ENCODE measurements around the gene METTL5. TPM values are rescaled to one million over a fixed set of nuclear protein-coding genes. Genes with fewer than 3 reads are reported as not detected.

Gene METTL5
- total RNA-seq, 2 experiments from 2014 or later = 13.2 to 16.0 TPM

DNA sequence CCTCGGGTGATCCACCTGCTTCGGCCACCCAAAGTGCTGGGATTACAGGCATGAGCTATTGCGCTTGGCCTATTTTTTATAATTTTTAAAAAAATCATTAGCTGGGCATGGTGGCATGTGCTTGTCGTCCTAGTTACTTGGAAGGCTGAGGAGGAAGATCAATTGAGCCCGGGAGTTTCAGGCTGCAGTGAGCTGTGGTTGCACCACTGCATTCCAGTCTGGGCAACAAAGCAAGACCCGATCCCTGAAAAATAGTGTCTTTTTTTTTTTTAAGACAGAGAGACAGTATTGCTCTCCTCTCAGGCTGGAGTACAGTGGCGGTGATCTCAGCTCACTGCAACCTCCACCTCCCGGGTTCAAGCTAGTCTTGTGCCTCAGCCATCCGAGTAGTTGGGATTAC lies 21.2 kb downstream of the METTL5 start:
- Histone ChIP-seq H3K4me1 (ENCODE audit: insufficient read depth, low read length) (peaks cover 22% of the 10 kb centered on the region), H3K36me3 (ENCODE audit: insufficient read depth, low read length) (peaks cover 65% of the 10 kb centered on the region), H3K27me3 (ENCODE audit: control insufficient read depth in 1 of 2, insufficient read depth in 2 of 2, low read length in 2 of 2) (no peaks in the 10 kb centered on the region), H3K9me3 (ENCODE audit: control insufficient read depth in 1 of 2, insufficient read depth in 1 of 2, low read length in 2 of 2) (no peaks in the 10 kb centered on the region), H3K4me3 (ENCODE audit: low read length) (no peak overlapping the region), H3K27ac (ENCODE audit: low read depth in 1 of 2, low read length in 2 of 2) (no peak overlapping the region)
- Mint-ChIP-seq H3K9me3 (no peaks in the 10 kb centered on the region), H3K27ac (no peak overlapping the region), H3K4me1 (ENCODE audit: low read depth) (peaks cover 44% of the 10 kb centered on the region), H3K27me3 (no peaks in the 10 kb centered on the region), H3K36me3 (ENCODE audit: low read depth) (peaks cover 74% of the 10 kb centered on the region), H3K4me3 (no peak overlapping the region)
- ATAC-seq (ENCODE audit: poor library complexity) (no peak), DNase-seq (no peak)
- ChIA-PET POLR2A (interaction anchor here (0.7 kb wide), 1 partner anchor 24 kb away, joined by 3 read pairs; no protein-coding TSS in a partner anchor), CTCF (interaction anchor here (4.5 kb wide), 1 partner anchor 21 kb away, joined by 17 read pairs; the partner anchor contains the start of gene METTL5)
- no peak for TF ChIP-seq CTCF (IDR thresholded peaks at IDR 0.05)
- intact Hi-C loops (cut with DNase I, micrococcal nuclease) = loop anchor here in 1 of 2 experiments (2.0 kb wide), 1 partner anchor 15 kb away; no protein-coding TSS in a partner anchor

GRCh38 chr2:169798718-169799592 lies 25.8 kb downstream of the METTL5 start, which contains the start of gene SSB:
TSS of gene SSB (plus strand) at chr2:169798871. CDS start at chr2:169800961, 2,090 bp downstream.
- intact Hi-C loops (cut with DNase I, micrococcal nuclease) = loop anchor here (2.0 to 5.0 kb wide), 4 partner anchors 26 to 222 kb away; partner anchors contain the start of genes CFAP210 (in 1 of the 2), METTL5 (in 1 of the 2), PHOSPHO2 (in 1 of the 2) and UBR3 (in 1 of the 2)
- no peaks in the 10 kb centered on the region for H3K27me3 Mint-ChIP-seq
- ATAC-seq (ENCODE audit: poor library complexity) = peak; percentile 94
- TF ChIP-seq CTCF (IDR thresholded peaks at IDR 0.05) = no peak
- Histone ChIP-seq H3K27ac (ENCODE audit: low read depth in 1 of 2, low read length in 2 of 2) (peak within 1 kb of the TSS; percentile 86 to 87), H3K36me3 (ENCODE audit: insufficient read depth, low read length) (peaks cover 25% of the 10 kb centered on the region), H3K27me3 (ENCODE audit: control insufficient read depth in 1 of 2, insufficient read depth in 2 of 2, low read length in 2 of 2) (no peaks in the 10 kb centered on the region), H3K4me1 (ENCODE audit: insufficient read depth, low read length) (peaks cover 23% of the 10 kb centered on the region), H3K4me3 (ENCODE audit: low read length) (peak within 1 kb of the TSS; percentile 87), H3K9me3 (ENCODE audit: control insufficient read depth in 1 of 2, insufficient read depth in 1 of 2, low read length in 2 of 2) (no peaks in the 10 kb centered on the region)
- no peaks in the 10 kb centered on the region for H3K9me3 Mint-ChIP-seq
- ChIA-PET POLR2A (interaction anchor here (0.7 to 1.9 kb wide), 7 partner anchors 13 to 215 kb away, joined by 3 to 16 read pairs (median 9); partner anchors contain the start of genes CFAP210, METTL5, PHOSPHO2 and PPIG), CTCF (interaction anchor here (0.6 to 4.5 kb wide), 4 partner anchors 9 to 29 kb away, joined by 6 to 17 read pairs (median 9); partner anchors contain the start of genes METTL5 and UBR3)
- DNase-seq = peak; percentile 81 to 97 (median 92)
- H3K4me1 Mint-ChIP-seq (ENCODE audit: low read depth) = peaks cover 46% of the 10 kb centered on the region
- H3K27ac Mint-ChIP-seq = peak within 1 kb of the TSS; percentile 96
- H3K36me3 Mint-ChIP-seq (ENCODE audit: low read depth) = peaks cover 44% of the 10 kb centered on the region
- peak within 1 kb of the TSS; percentile 91 for H3K4me3 Mint-ChIP-seq

- intact Hi-C loops (cut with DNase I, micrococcal nuclease) = loop anchor here (2.0 to 5.0 kb wide), 4 partner anchors 26 to 221 kb away; partner anchors contain the start of genes CFAP210 (in 1 of the 2), METTL5 (in 1 of the 2), PHOSPHO2 (in 1 of the 2) and UBR3 (in 1 of the 2)
- POLR2A ChIA-PET = interaction anchor here (0.7 to 1.9 kb wide), 6 partner anchors 14 to 214 kb away, joined by 3 to 16 read pairs (median 10); partner anchors contain the start of genes CFAP210, METTL5, PHOSPHO2 and PPIG
Measured at GRCh38 chr2:169798397-169798717, 26.3 kb downstream of the METTL5 start.

More at GRCh38 chr2:169798397-169798717, 26.3 kb downstream of the METTL5 start:
- H3K27ac ChIP-seq (ENCODE audit: low read depth in 1 of 2, low read length in 2 of 2) = peak overlapping the region; percentile 86 to 87
- H3K27ac Mint-ChIP-seq = peak overlapping the region; percentile 96
- no peaks in the 10 kb centered on the region for H3K9me3 Mint-ChIP-seq
- H3K27me3 ChIP-seq (ENCODE audit: control insufficient read depth in 1 of 2, insufficient read depth in 2 of 2, low read length in 2 of 2) = no peaks in the 10 kb centered on the region
- H3K36me3 Mint-ChIP-seq (ENCODE audit: low read depth) = peaks cover 40% of the 10 kb centered on the region
- H3K4me1 Mint-ChIP-seq (ENCODE audit: low read depth) = peaks cover 46% of the 10 kb centered on the region
- DNase-seq (no peak), ATAC-seq (ENCODE audit: poor library complexity) (no peak)
- no peaks in the 10 kb centered on the region for H3K27me3 Mint-ChIP-seq
- TF ChIP-seq CTCF (IDR thresholded peaks at IDR 0.05) = no peak
- peak overlapping the region; percentile 91 for H3K4me3 Mint-ChIP-seq
- peaks cover 20% of the 10 kb centered on the region for H3K36me3 ChIP-seq (ENCODE audit: insufficient read depth, low read length)
- peak overlapping the region; percentile 87 for H3K4me3 ChIP-seq (ENCODE audit: low read length)
- no peaks in the 10 kb centered on the region for H3K9me3 ChIP-seq (ENCODE audit: control insufficient read depth in 1 of 2, insufficient read depth in 1 of 2, low read length in 2 of 2)
- peaks cover 17% of the 10 kb centered on the region for H3K4me1 ChIP-seq (ENCODE audit: insufficient read depth, low read length)
- CTCF ChIA-PET = interaction anchor here (1.6 to 2.1 kb wide), 2 partner anchors 26 to 29 kb away, joined by 7 to 11 read pairs; partner anchors contain the start of genes METTL5 and UBR3

Measured in CD4-positive, alpha-beta T cell (primary cell).